GM18499 (cell line): ENCODE data around the gene OR1B1.
"Not testable (repeated sequence)": the region's sequence is repeated elsewhere in the genome, so short reads cannot be mapped to it uniquely, and the experiment has no call there.

ENCODE experiments used
- ATAC-seq: cut with Tn5 transposase; IDR thresholded peaks from one replicate; pipeline ENCODE4 v1.9.1; 2021; ENCODE audit warnings: moderate number of reproducible peaks; ENCODE audit not compliant: insufficient read depth, unreplicated experiment

OR1B1 gene

GRCh38 chr9:122657527-122657926 lies at the start of gene OR1B1:
Gene OR1B1, minus strand, starts transcription at chr9:122657627.
- ATAC-seq: no peak

- ATAC-seq: no peak
Observed at GRCh38 chr9:122695696-122696095, 38.3 kb upstream of the OR1B1 start.

- ATAC-seq: no peak
Observed at GRCh38 chr9:122684851-122685250, 27.4 kb upstream of the OR1B1 start.

GRCh38 chr9:122672481-122672880 lies 15.1 kb upstream of the OR1B1 start:
- ATAC-seq: no peak

GRCh38 chr9:122661416-122661815 lies 4.0 kb upstream of the OR1B1 start, which contains the start of gene OR1L1:
Gene OR1L1, plus strand, starts transcription at chr9:122661716. Its CDS starts 0 bp downstream, at chr9:122661716.
- no peak for ATAC-seq

- ATAC-seq: no peak
Observed at GRCh38 chr9:122656378-122656777, 1.0 kb downstream of the OR1B1 start.

GRCh38 chr9:122642226-122642625 lies 15.2 kb downstream of the OR1B1 start:
- ATAC-seq: no peak

GRCh38 chr9:122619996-122620395 lies 37.4 kb downstream of the OR1B1 start:
- ATAC-seq: no peak

- ATAC-seq: no peak
Observed at GRCh38 chr9:122614362-122614761, 43.1 kb downstream of the OR1B1 start, which contains the start of gene OR1Q1. Gene OR1Q1, plus strand, starts transcription at chr9:122614738. Its CDS starts 0 bp downstream, at chr9:122614738.

- ATAC-seq: no peak
Observed at GRCh38 chr9:122609804-122610203, 47.6 kb downstream of the OR1B1 start.

GRCh38 chr9:122606587-122606986 lies 50.8 kb downstream of the OR1B1 start:
- no peak for ATAC-seq

GRCh38 chr9:122605691-122606090 lies 51.7 kb downstream of the OR1B1 start:
- ATAC-seq: no peak

GRCh38 chr9:122583284-122583683 lies 74.1 kb downstream of the OR1B1 start, which contains the start of gene OR1L8:
Gene OR1L8, minus strand, starts transcription at chr9:122583384. Its CDS starts 14,907 bp downstream, at chr9:122568477.
- not testable (repeated sequence) for ATAC-seq

GRCh38 chr9:122580360-122580759 lies 77.1 kb downstream of the OR1B1 start:
- ATAC-seq: no peak

- ATAC-seq: no peak
Observed at GRCh38 chr9:122579874-122580273, 77.6 kb downstream of the OR1B1 start.
